Sigmoid colon (tissue), 7 donors: Measurements from ENCODE around the gene NXN. TPM values are rescaled to one million over a fixed set of nuclear protein-coding genes. Genes with fewer than 3 reads are reported as not detected.

Source experiments
- DNase-seq: peaks from one replicate; pipeline ENCODE4 v3.0.0-alpha.2; 2019
- H3K27ac ChIP-seq, 4 donors: fragments of 200-600 bp; sonication (generic); one replicate each; pipeline ENCODE4 v1.5.1; 2016 to 2019; ENCODE audit warnings: mild to moderate bottlenecking in 1 of 4
- H3K27me3 ChIP-seq, 3 donors: fragments of 200-600 bp; sonication (generic); one replicate each; pipeline ENCODE4 v1.5.1; 2019; ENCODE audit warnings: mild to moderate bottlenecking in 1 of 3
- H3K36me3 ChIP-seq, 4 donors: fragments of 200-600 bp; sonication (generic); one replicate each; pipeline ENCODE4 v1.5.1; 2016 to 2019
- H3K4me1 ChIP-seq, 4 donors: fragments of 200-600 bp; sonication (generic); one replicate each; pipeline ENCODE4 v1.5.1; 2017 to 2019
- H3K4me3 ChIP-seq, 4 donors: fragments of 200-600 bp; sonication (generic); one replicate each; pipeline ENCODE4 v1.5.1; 2017 to 2019; ENCODE audit warnings: mild to moderate bottlenecking in 2 of 4, moderate library complexity in 1 of 4
- H3K9me3 ChIP-seq, 4 donors: fragments of 200-600 bp in 3 of 4; sonication (generic) in 3 of 4; one replicate each; pipeline versions ENCODE4 v1.5.1 to v1.6.1; 2013 to 2019
- EP300 ChIP-seq, 4 donors: sonication (generic); formaldehyde crosslinking; IDR thresholded peaks; one replicate each; pipeline ENCODE4 v1.6.1; 2017; ENCODE audit warnings: antibody characterized with exemption in 4 of 4
- POLR2A ChIP-seq, 2 donors: fragments of 450-650 bp; IDR thresholded peaks; one replicate each; pipeline ENCODE4 v1.6.1; 2016; ENCODE audit warnings: antibody characterized with exemption in 2 of 2, mild to moderate bottlenecking in 2 of 2, moderate library complexity in 2 of 2
- POLR2AphosphoS5 ChIP-seq, 4 donors: sonication (generic); formaldehyde crosslinking; IDR thresholded peaks; one replicate each; pipeline ENCODE4 v1.6.1; 2017; ENCODE audit warnings: antibody characterized with exemption in 4 of 4
- WGBS, 2 donors: extraction: QIAGEN DNeasy Blood & Tissue Kit; methylation state at CpG; one replicate each; pipeline ENCODE4 v1.1.7; 2013; 5-methylcytosine and 5-hydroxymethylcytosine counted together
- intact Hi-C: fragments of 100-400 bp; cut with DNase I; formaldehyde crosslinking; loops from one replicate; pipeline ENCODE4 v1.15.1; 2023
- polyA plus RNA-seq, 3 donors: library from polyadenylated mRNA; stranded (reverse); fragments of 200-250 nt; gene quantifications; one replicate each; pipeline ENCODE4 v1.2.3, GENCODE V29; 2013
- total RNA-seq, 4 donors: library from RNA; depleted of rRNA; stranded (reverse); fragments of >200 nt; gene quantifications; one replicate each; pipeline ENCODE4 v1.1.0, GENCODE V29; 2016
- TF ChIP-seq, protein P1 (sequence below), 4 experiments: fragments of 450-650 bp in 3 of 4; fragments of 200-600 bp in 1 of 4; IDR thresholded peaks; one replicate each; pipeline ENCODE4 v1.5.1; 2016 to 2019; ENCODE audit warnings: antibody characterized with exemption in 4 of 4, mild to moderate bottlenecking in 3 of 4, moderate library complexity in 2 of 4
- donor health status: healthy with polysubstance abuse.
- donor health status: Bipolar disorder and iron deficiency.
- donor health status: healthy.

The NXN gene
- total and polyA plus RNA-seq, 7 donors, result 1.4 to 75.9 (median 50.4) TPM

DNA sequence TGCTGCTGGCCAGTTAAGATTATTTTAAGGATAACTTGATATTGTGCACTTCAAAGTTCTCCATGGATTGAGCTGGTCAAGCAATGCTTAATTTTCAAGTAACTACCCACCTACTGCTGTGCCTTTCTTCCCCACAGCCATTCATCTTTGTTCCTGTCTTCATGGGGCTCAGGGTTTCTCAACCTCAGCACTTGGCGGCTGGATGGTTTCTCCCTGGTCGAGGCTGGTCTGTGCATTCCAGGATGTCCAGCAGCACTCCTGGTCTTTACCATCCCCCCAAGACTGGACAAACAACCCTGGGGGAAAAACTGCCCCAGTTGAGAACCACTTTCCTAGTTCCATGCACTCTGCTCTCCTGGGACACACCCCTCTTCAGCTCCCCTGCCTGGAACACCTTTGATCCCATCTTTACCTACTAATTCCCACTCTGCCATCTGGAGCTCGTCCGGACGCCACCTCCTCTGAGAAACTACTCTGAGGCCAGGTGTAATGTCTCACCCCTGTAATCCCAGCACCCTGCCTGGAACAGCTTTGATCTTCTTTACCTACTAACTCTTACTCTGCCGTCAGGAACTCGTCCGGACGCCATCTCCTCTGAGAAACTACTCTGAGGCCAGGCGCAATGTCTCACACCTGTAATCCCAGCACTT is 81.5 kb downstream of the NXN start:
- intact Hi-C loops, result no loop called here
- Histone ChIP-seq H3K27ac (peak overlapping the region in 3 of 4 donors; percentile 41 to 70 (median 61)), H3K9me3 (no peaks in the 10 kb centered on the region), H3K36me3 (no peaks in the 10 kb centered on the region), H3K4me1 (peaks cover 0 to 63% (median 53%) of the 10 kb centered on the region in 4 donors), H3K27me3 (no peaks in the 10 kb centered on the region), H3K4me3 (no peak overlapping the region)
- TF ChIP-seq POLR2A (IDR thresholded peaks at IDR 0.05), result no peak
- TF ChIP-seq, protein P1, sequence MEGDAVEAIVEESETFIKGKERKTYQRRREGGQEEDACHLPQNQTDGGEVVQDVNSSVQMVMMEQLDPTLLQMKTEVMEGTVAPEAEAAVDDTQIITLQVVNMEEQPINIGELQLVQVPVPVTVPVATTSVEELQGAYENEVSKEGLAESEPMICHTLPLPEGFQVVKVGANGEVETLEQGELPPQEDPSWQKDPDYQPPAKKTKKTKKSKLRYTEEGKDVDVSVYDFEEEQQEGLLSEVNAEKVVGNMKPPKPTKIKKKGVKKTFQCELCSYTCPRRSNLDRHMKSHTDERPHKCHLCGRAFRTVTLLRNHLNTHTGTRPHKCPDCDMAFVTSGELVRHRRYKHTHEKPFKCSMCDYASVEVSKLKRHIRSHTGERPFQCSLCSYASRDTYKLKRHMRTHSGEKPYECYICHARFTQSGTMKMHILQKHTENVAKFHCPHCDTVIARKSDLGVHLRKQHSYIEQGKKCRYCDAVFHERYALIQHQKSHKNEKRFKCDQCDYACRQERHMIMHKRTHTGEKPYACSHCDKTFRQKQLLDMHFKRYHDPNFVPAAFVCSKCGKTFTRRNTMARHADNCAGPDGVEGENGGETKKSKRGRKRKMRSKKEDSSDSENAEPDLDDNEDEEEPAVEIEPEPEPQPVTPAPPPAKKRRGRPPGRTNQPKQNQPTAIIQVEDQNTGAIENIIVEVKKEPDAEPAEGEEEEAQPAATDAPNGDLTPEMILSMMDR (IDR thresholded peaks at IDR 0.05), result no peak
- no peak for TF ChIP-seq POLR2AphosphoS5 (IDR thresholded peaks at IDR 0.05)
- no peak for TF ChIP-seq EP300 (IDR thresholded peaks at IDR 0.05)
- 65 to 74% methylated on average over 10 of the region's 10 CpGs for WGBS, 2 donors
- no peak for DNase-seq

DNA sequence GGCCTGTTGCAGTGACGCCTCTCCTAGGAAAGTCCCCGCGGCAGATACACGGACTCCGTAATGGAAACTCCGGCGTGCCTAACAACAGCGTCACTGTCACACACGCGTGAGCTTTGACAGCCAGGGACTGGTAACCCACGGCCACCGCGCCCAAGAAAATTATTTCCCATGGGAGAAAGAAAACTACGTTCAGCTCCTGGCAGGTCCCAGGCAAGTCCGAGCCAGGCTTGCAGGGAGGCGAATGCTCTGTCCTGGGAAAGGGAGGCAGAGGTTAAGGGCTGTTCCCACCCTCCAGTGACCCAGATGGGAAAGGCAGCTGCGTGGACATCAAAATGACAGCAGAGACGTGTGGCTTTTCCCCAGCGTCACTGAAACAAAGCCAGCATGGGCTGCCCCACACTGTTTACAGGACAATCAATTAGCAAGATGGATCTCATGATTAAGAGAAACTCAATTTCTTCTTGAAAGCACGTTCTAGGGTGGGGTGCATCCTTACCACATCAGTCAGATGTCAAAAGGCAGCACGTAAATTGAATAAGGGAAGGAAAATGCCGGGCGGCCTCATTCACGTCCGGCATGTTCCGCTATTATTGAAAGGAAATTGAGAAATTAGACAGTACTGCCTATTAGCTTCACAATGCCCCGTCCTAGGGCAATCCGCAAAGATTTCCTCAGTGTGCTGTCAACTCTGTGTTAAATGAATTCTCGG is 82.5 kb downstream of the NXN start:
- H3K9me3 ChIP-seq, result no peaks in the 10 kb centered on the region
- TF ChIP-seq EP300 (IDR thresholded peaks at IDR 0.05), result peak in 3 of 4 donors; percentile 85 to 95 (median 92)
- TF ChIP-seq, protein P1 (IDR thresholded peaks at IDR 0.05), result no peak
- TF ChIP-seq POLR2A (IDR thresholded peaks at IDR 0.05), result no peak
- peak; percentile 44 to 69 (median 66) for TF ChIP-seq POLR2AphosphoS5 (IDR thresholded peaks at IDR 0.05)
- DNase-seq, result peak; percentile 92
- peak overlapping the region in 3 of 4 donors; percentile 5 to 25 (median 19) for H3K4me3 ChIP-seq
- H3K27ac ChIP-seq, result peak overlapping the region; percentile 61 to 75 (median 71)
- WGBS, 2 donors, result 61 to 78% methylated on average over 29 of the region's 29 CpGs
- H3K27me3 ChIP-seq, result no peaks in the 10 kb centered on the region
- peaks cover 0 to 64% (median 45%) of the 10 kb centered on the region in 4 donors for H3K4me1 ChIP-seq
- intact Hi-C loops, result no loop called here
- H3K36me3 ChIP-seq, result no peaks in the 10 kb centered on the region

GRCh38 chr17:896454-896853 is 83.1 kb downstream of the NXN start:
- no peaks in the 10 kb centered on the region for H3K36me3 ChIP-seq
- intact Hi-C loops, result no loop called here
- no peaks in the 10 kb centered on the region for H3K27me3 ChIP-seq
- H3K9me3 ChIP-seq, result no peaks in the 10 kb centered on the region
- TF ChIP-seq POLR2AphosphoS5 (IDR thresholded peaks at IDR 0.05), result no peak
- no peak for TF ChIP-seq POLR2A (IDR thresholded peaks at IDR 0.05)
- TF ChIP-seq EP300 (IDR thresholded peaks at IDR 0.05), result no peak
- TF ChIP-seq, protein P1 (IDR thresholded peaks at IDR 0.05), result no peak
- no peak for DNase-seq
- WGBS, 2 donors, result 59 to 64% methylated on average over 14 of the region's 14 CpGs
- H3K4me1 ChIP-seq, result peaks cover 0 to 58% (median 38%) of the 10 kb centered on the region in 4 donors
- H3K4me3 ChIP-seq, result peak overlapping the region in 3 of 4 donors; percentile 5 to 25 (median 19)
- H3K27ac ChIP-seq, result peak overlapping the region; percentile 61 to 75 (median 71)

- TF ChIP-seq, protein P1 (IDR thresholded peaks at IDR 0.05), result no peak
- Histone ChIP-seq H3K27ac (peak overlapping the region in 3 of 4 donors; percentile 38 to 55 (median 39)), H3K36me3 (no peaks in the 10 kb centered on the region), H3K27me3 (no peaks in the 10 kb centered on the region), H3K4me1 (peaks cover 0 to 63% (median 38%) of the 10 kb centered on the region in 4 donors), H3K9me3 (no peaks in the 10 kb centered on the region), H3K4me3 (no peak overlapping the region)
- WGBS, 2 donors, result 82 to 83% methylated on average over 8 of the region's 8 CpGs
- intact Hi-C loops, result no loop called here
- DNase-seq, result peak; percentile 62
These were observed 86.6 kb downstream of the NXN start for GRCh38 chr17:892958-893357.
